Cardiac fibroblast (primary cell): ENCODE results near the gene CDK6.
A peak's percentile ranks its signal among the peaks of the same experiment; 100 is the strongest.

Experiments
- DNase-seq, 2 donors: peaks; one replicate each; pipeline versions ENCODE4 v3.0.0 to v3.0.0-alpha.2; 2010; ENCODE audit warnings: low read depth in 2 of 2
- H3K4me3 ChIP-seq, 2 donors: replicated peaks in 1 of 2; 1 replicate in 1 of 2; 2 replicates in 1 of 2; pipeline ENCODE4 v1.5.1; 2011; ENCODE audit warnings: low read depth in 2 of 2, low read length in 2 of 2, mild to moderate bottlenecking in 2 of 2, moderate library complexity in 1 of 2
- CTCF ChIP-seq: IDR thresholded peaks from one replicate; pipeline ENCODE4 v1.5.1; 2011; ENCODE audit warnings: low read depth, mild to moderate bottlenecking, low read length, inconsistent platforms

CDK6 gene

GRCh38 chr7:92603089-92603445 is 233.3 kb downstream of the CDK6 start:
- DNase-seq: no peak
- no peak for TF ChIP-seq CTCF
- H3K4me3 ChIP-seq: no peak overlapping the region

- peak; percentile 32 to 47 for DNase-seq
- no peak for TF ChIP-seq CTCF
- H3K4me3 ChIP-seq: no peak overlapping the region
Observed at GRCh38 chr7:92602352-92603088, 233.9 kb downstream of the CDK6 start.

- DNase-seq: no peak
- no peak for TF ChIP-seq CTCF
- H3K4me3 ChIP-seq: no peak overlapping the region
Observed at GRCh38 chr7:92598310-92598981, 237.9 kb downstream of the CDK6 start.

GRCh38 chr7:92595281-92595680 is 241.1 kb downstream of the CDK6 start:
- no peak overlapping the region for H3K4me3 ChIP-seq
- no peak for TF ChIP-seq CTCF
- DNase-seq: peak in 1 of 2 donors; percentile 46

GRCh38 chr7:92594746-92595145 is 241.6 kb downstream of the CDK6 start:
- no peak overlapping the region for H3K4me3 ChIP-seq
- DNase-seq: no peak
- TF ChIP-seq CTCF: no peak

GRCh38 chr7:92590711-92591310 is 245.6 kb downstream of the CDK6 start:
- peak overlapping the region; percentile 87 to 94 for H3K4me3 ChIP-seq
- TF ChIP-seq CTCF: no peak
- DNase-seq: no peak
